Neutrophil (primary cell): ENCODE results near the gene CREG1.

ENCODE experiments used
- H3K27ac ChIP-seq: fragments of 200-600 bp; sonication (generic); 2 replicates; pipeline ENCODE4 v1.5.1; 2016; ENCODE audit warnings: mild to moderate bottlenecking, moderate library complexity
- H3K27me3 ChIP-seq: fragments of 200-600 bp; sonication (generic); 2 replicates; pipeline ENCODE4 v1.6.0; 2016; ENCODE audit warnings: mild to moderate bottlenecking
- H3K36me3 ChIP-seq: fragments of 200-600 bp; sonication (generic); 2 replicates; pipeline ENCODE4 v1.5.1; 2017
- H3K4me1 ChIP-seq, 2 experiments: fragments of 200-600 bp in 1 of 2; sonication (generic) in 1 of 2; 1 replicate in 1 of 2; 2 replicates in 1 of 2; pipeline versions ENCODE4 v1.5.1 to v1.6.1; 2013 to 2016; ENCODE audit warnings: low read depth in 1 of 2, low read length in 1 of 2, mild to moderate bottlenecking in 1 of 2, moderate library complexity in 1 of 2; ENCODE audit not compliant: control insufficient read depth in 1 of 2, insufficient read depth in 1 of 2
- H3K4me3 ChIP-seq, 2 experiments: fragments of 200-600 bp in 1 of 2; sonication (generic) in 1 of 2; 1 replicate in 1 of 2; 2 replicates in 1 of 2; pipeline ENCODE4 v1.5.1; 2013 to 2016; ENCODE audit warnings: low read depth in 1 of 2, low read length in 1 of 2, mild to moderate bottlenecking in 1 of 2, moderate library complexity in 1 of 2
- H3K9me3 ChIP-seq: fragments of 200-600 bp; sonication (generic); 2 replicates; pipeline ENCODE4 v1.5.1; 2016
- TF ChIP-seq, protein P1 (sequence below): fragments of 200-600 bp; sonication (generic); IDR thresholded peaks from 2 replicates; pipeline ENCODE4 v1.5.1; 2016; ENCODE audit warnings: antibody characterized with exemption

The CREG1 gene

DNA sequence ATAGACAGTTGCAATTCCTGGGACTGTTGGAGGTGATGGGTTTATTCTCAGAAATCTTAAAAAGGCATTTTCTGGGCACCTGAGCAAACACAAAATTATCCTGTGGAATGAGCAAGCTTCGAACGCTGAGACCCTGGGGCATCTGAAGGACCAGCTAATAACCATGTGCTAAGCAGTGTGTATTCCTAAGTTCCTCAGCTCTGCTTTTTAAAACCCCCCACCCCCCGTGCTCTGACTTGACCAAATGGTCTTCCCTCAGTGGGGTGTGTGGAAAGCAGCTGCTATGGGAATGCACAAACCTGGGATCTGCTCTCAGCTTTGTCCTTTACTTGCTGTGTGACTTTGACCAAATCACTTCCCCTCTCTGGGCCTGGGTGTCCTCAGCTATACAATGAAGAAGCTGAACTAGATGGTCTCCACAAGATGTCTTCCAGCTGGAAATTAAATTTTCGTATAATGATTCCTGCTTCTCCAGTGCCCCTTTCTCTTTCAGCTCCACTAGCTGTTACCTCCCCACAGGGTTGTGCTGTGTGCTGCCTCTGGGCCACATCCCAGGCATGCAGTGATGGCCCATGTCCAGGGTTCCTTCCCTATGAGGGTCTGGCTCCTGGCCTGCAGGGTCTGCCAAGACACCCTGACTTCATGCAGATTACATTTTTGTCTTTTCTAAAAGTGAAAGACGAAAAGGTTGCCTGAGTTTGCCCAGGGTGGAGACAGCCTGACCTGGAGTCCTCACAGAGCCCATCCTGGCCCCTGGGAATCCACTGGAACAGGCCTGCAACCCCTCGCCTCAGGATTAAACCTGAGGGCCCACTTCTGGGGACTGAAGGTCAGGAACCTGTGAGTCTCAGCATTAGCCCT lies 20.4 kb downstream of the CREG1 start:
- no peaks in the 10 kb centered on the region for H3K27me3 ChIP-seq
- no peaks in the 10 kb centered on the region for H3K36me3 ChIP-seq
- no peak overlapping the region for H3K4me3 ChIP-seq
- H3K9me3 ChIP-seq, result no peaks in the 10 kb centered on the region
- TF ChIP-seq, protein P1, sequence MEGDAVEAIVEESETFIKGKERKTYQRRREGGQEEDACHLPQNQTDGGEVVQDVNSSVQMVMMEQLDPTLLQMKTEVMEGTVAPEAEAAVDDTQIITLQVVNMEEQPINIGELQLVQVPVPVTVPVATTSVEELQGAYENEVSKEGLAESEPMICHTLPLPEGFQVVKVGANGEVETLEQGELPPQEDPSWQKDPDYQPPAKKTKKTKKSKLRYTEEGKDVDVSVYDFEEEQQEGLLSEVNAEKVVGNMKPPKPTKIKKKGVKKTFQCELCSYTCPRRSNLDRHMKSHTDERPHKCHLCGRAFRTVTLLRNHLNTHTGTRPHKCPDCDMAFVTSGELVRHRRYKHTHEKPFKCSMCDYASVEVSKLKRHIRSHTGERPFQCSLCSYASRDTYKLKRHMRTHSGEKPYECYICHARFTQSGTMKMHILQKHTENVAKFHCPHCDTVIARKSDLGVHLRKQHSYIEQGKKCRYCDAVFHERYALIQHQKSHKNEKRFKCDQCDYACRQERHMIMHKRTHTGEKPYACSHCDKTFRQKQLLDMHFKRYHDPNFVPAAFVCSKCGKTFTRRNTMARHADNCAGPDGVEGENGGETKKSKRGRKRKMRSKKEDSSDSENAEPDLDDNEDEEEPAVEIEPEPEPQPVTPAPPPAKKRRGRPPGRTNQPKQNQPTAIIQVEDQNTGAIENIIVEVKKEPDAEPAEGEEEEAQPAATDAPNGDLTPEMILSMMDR, result no peak
- H3K4me1 ChIP-seq, result no peaks in the 10 kb centered on the region
- H3K27ac ChIP-seq, result no peak overlapping the region

DNA sequence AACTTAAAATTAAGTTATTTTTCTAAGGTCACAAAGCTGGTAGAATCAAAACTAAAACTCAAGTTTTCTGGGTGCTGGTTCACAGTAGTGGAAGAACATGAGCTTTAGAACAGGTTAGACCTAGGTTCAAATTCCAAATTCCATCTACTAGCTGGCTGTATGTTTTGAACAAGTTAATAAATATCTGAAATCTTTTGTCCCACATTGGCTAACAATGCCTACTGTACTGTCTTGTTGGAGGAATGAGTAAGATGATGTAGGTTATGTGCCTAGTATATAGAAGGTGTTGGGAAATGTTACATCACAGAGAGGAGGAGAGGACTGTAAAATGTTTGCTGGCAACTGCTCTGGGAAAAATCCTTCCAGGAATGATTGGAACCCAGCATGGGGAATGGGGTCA lies 21.2 kb downstream of the CREG1 start:
- Histone ChIP-seq H3K27me3 (no peaks in the 10 kb centered on the region), H3K9me3 (no peaks in the 10 kb centered on the region), H3K27ac (no peak overlapping the region), H3K4me1 (no peaks in the 10 kb centered on the region), H3K36me3 (no peaks in the 10 kb centered on the region), H3K4me3 (no peak overlapping the region)
- TF ChIP-seq, protein P1, result no peak

DNA sequence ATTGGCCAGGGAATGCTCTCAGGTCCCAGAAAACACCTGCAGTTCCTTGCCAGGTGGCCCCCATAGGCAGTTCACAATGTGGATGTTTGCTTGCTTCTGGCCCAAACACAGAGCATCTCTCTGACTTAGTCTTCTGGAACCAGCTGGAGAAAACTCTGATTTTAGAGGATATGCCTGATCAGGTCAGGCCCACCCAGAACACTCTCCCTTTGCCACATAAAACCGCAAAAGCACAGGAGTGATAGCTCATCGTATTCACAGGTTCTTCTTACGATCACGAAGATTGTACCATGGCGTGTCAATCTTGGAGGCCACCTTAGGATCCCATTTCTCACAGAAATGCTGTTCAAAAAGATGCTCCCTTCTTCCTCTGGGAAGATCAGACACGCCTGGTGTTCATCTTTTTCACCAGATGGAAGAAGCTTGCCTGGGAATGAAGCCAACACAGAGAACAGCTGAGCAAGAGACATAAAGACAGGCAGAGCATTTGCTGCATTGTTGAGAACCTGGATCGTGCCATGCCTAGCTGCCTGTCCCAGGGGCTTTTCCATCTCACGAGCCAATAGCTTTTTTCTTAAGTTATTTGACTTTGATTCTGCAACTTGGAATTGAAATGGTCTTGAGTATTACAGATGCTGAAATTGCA lies 23.6 kb downstream of the CREG1 start:
- TF ChIP-seq, protein P1, result no peak
- Histone ChIP-seq H3K4me1 (no peaks in the 10 kb centered on the region), H3K27me3 (no peaks in the 10 kb centered on the region), H3K4me3 (no peak overlapping the region), H3K27ac (no peak overlapping the region), H3K9me3 (no peaks in the 10 kb centered on the region), H3K36me3 (no peaks in the 10 kb centered on the region)

DNA sequence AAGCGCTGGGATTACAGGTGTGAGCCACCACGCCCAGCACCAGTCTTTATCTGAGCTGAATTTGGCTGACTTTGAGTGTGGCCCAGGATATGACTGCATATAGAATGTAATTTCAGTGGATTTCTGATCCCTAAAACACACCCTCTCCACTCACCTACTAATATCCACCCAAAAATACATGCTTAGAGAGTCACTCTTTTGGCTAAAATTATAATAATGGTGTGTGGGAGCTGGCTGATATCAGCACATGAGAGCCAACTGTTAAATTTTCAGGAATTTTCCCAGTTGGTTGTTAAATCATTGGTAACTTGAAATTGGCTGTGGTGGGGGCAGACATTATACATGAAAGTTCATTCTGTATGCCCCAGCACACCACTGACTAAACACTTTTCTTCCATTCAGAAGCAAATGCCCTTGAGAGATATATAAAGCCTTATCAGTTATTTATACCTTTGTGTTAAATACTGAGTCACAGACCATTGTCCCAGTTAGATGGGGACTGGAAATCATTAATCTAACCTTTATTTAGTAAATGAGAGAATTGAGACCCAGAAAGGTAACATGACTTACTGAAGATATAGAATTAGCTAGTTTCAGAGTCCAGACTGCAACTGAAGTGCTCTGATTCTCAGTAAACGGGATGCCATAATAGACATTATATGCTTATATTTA lies 25.4 kb downstream of the CREG1 start:
- Histone ChIP-seq H3K4me1 (no peaks in the 10 kb centered on the region), H3K36me3 (no peaks in the 10 kb centered on the region), H3K9me3 (no peaks in the 10 kb centered on the region), H3K27ac (no peak overlapping the region), H3K27me3 (no peaks in the 10 kb centered on the region), H3K4me3 (no peak overlapping the region)
- TF ChIP-seq, protein P1, result no peak

DNA sequence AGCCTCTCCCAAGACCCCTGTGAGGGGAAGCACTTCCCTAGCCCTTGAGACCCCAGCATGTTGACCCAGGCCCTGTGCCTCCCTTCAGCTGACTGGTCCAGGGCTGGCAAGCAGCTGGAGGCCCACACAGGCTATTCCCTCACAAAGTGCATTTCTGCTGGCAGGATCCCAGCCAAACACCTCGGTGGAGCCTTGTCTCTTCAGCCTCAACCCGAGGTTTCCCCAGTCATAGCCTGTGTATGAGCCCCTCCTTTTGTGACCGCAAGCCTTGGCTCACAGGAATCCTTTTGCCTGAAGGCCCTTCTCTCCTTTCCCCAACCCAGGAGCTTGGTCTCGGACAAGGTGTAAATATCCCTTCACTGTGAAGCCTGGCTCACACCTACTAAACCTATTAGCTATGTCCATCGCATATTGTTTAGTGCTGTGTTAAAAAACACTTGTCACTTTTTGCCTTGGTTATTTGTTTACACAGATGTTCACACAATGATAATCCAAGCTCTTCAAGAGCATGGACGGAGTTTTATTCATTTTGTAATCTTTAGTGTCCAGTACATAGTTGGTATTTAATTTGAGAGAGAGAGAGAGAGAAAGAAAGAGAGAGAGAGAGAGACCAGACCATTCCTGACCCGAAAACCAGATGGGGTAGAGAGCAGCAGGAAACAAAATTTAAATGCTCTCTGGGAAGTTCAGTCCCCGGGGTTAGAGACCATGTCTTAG lies 26.7 kb downstream of the CREG1 start:
- no peak overlapping the region for H3K4me3 ChIP-seq
- no peaks in the 10 kb centered on the region for H3K27me3 ChIP-seq
- no peaks in the 10 kb centered on the region for H3K36me3 ChIP-seq
- H3K9me3 ChIP-seq, result no peaks in the 10 kb centered on the region
- TF ChIP-seq, protein P1, result no peak
- H3K4me1 ChIP-seq, result no peaks in the 10 kb centered on the region
- H3K27ac ChIP-seq, result no peak overlapping the region
